HG03139 (cell line): ENCODE measurements around the gene ALG14.

ENCODE experiments used
- ATAC-seq: cut with Tn5 transposase; IDR thresholded peaks from one replicate; pipeline ENCODE4 v1.9.1; 2021; ENCODE audit not compliant: unreplicated experiment

Gene ALG14

DNA sequence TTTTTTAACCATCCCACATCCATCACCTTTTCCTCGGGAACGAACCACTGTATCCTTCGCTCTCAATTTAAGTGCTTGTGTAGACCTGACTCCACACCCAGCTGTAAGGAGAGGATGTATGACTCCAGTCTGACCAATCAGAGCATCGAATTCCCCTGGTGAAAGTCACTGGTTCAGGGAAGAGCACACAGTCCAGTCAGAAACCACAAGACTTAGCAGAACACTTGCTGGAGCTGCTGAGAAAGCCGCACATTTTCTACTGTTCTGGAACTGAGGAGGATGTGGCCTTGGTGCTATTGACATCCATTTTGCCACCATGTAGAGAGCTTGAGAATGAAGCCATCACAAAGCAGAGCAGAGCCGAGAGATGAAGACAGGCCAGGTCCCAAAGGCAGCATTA, 86.0 kb downstream of the ALG14 start:
- no peak for ATAC-seq

DNA sequence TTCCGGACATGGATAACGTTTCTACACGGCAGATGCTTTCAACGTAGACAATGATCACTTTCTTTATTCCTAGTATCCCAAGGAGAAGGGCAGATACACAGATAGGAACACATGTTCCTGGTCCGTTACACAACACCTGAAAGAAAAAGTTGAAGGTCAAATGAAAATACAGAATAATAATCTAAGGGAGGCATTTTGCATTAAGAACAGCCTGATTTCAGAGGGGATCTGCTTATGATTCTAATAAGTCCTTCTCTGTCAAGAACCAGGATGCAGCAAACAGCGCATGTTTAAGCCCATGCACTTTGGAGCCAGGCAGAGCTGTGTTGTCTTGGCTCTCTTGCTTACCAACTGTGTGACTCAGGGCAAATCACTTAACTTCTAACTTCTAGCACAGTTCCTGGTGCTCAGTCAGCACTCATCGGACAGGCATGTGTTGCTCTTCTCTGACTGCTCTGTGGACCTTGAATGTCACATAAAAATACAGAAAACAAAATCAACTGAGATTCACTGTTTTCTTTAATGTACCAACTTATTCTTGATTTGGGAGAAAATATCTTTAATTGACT, 89.5 kb downstream of the ALG14 start:
- ATAC-seq, result no peak

DNA sequence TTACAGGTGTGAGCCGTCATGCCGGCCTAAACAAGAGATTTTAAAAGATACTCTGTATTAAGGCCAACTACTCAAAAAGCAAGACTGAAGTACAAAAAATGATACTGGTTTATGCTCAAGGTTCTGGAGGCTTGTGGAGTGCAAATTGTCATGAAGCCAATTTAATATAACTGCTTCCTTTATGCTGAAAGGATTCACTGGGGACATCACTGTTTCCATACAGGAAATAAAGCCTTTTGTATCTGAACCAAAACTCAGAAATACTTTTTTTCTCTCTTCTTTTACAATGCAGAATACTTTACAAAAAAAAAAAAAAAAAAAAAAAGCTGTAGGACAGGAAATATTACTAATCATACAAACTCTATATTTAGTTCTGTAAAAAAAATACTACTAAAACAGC, 90.4 kb downstream of the ALG14 start:
- ATAC-seq, result no peak

DNA sequence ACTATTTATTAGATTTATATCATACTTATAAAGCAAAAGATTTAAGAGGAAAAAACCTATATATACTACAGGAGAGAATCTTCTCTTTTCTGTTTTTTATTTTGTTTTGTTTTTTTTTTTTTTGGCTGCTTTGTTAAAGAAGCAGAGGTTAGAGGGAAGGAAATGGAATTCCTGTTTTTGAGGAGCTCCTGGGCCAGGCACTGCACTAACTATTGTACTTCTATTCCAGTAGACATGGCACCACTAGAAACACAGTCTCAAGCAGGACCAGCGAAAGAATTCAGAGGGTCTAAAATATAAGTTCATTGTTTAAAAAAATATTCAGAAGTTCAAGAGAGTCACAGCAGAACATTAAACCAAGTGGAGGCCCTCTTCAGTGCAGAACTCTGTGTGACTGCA, 91.2 kb downstream of the ALG14 start:
- no peak for ATAC-seq

DNA sequence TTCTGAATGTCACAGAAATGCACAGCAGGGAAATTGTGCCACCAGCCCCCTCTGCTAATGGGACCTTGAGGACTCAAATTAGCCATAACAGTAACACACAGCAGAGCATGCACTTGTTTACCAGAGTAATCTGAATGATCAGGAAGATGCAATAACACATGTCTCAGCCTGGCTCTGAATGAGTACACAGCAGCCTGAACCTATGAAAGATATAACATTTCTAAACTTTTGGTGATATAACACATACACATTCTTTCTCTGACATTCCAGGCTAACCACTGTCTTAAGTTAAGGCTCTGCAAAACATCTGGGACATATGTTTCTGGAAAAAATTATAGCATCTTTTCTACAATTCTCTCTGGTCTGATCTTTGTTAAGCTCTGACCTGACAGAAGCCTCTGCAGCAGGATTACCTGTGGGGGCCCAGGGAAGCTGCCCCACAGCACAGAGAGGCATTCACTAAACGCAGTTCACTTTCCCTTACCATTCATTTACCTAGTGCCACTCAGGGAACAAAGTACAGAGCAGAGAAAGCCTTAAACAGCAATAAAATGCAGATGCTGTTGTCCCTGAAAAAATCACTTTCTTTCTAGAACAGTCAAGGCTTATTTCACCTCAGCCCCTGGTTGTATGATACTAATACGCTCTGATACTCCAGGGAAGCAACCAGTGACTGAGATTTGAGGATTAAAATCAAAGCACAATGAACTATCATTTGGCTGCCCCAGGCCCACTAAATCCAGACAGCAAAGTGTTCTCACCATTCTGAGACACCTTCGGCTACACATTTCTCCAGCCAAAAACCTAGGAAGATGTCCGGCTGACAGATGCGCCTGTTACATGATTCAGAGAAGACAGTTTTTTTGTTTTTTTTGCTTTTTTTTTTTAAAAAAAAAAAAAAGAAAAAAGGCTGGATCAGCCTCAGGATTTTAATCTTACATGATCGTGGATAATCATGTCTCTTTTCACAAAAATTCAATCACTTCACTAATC, 91.9 kb downstream of the ALG14 start:
- no peak for ATAC-seq

DNA sequence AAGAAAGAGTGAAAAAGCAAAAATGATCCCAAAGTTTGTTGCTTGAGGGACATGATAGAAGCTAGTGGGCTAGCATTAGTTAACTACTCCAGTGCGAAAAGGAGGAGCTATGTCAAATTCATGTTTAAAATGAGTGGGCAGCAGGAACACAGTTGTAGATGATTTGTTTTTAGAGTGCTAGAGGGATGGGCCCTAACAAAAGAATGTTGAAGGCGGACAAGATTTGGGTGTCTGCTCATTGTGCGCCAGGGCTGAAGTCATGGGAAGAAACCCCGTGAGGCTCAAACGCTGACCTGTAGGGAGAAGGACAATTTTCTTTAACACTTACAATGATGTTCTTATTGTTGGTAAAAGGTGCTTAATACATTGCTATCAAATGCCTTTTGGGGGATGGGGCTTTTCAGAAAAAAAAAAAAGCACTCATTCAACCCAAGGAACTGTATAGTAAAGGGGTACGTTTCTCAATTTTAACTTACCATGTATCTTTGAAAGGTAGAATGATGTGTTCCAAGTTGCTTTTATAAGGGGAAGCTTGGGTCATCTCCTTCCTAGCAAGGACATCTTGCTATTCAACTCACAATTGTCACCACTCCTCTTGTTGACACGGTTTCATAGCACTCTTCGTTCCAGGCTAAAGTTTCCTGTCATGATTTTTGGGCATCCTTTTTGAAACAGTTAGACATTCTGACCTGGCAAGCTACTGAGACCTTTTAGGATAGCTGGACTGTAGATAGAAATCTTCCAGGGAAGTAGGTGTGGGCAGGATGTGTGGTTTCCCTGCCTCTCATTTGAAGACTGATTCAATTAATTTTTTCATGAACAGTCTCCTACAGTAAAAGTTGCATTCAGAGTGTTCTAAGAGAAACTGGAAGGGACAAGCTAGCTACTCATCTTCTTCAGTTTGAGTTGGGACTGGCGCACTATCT, 92.8 kb downstream of the ALG14 start:
- no peak for ATAC-seq

DNA sequence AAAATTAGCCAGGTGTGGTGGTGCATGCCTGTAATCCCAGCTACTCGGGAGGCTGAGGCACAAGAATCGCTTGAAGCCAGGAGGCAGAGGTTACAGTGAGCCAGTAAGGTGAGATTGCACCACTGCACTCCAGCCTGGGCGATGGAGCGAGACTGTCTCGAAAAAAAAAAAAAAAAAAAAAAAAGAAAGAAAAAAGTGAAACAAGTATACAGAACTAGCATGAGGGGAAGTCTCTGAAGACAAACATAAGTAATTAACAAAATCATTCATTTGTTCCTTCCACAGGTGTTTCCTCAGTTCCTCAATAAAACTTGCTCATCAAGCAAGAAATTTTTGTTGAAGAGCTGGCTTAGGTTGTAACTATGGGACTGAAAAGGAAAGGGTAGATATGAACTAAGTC, 93.6 kb downstream of the ALG14 start:
- no peak for ATAC-seq

DNA sequence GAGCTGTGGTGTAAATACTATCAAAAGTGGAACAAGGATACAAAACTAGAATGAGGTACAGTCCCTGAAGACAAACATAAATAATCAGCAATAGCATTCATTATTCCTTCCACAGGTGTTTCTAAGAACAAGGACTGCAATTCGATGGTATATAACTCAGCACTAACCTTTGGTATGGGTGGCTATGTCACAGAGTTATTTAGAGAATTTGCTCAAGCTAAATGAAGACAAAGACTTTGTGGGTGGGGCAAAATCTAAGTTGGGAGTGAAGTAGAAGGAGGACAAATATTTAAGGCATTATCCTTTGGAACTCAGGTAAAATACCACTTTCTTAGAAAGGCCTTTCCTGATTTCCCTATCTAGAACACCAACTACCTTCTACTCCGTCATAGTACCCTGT, 94.3 kb downstream of the ALG14 start:
- ATAC-seq, result no peak

DNA sequence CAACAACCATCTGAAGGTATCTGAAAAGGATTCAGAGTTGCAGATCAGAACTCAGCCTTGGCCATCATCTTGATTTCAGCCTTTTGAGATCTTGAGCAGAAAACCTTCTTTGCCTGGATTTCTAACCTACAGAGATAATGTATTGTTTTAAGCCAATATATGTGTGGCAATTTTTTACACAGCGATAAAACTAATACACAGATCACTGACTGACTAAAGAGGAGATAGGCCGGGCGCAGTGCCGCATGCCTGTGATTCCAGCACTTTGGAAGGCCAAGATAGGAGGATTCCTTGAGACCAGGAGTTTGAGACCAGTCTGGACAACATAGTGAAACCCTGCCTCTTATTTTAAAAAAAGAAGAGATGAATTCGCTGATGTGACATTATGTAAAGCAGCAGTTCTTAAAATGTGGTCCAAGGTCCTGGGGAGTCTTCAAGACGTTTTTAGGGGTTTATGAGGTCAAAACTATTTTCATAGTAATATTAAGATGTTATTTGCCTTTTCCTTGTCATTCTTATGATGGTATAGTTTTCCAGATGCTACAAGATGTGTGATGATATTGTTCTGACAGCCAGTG, 95.7 kb downstream of the ALG14 start:
- no peak for ATAC-seq

DNA sequence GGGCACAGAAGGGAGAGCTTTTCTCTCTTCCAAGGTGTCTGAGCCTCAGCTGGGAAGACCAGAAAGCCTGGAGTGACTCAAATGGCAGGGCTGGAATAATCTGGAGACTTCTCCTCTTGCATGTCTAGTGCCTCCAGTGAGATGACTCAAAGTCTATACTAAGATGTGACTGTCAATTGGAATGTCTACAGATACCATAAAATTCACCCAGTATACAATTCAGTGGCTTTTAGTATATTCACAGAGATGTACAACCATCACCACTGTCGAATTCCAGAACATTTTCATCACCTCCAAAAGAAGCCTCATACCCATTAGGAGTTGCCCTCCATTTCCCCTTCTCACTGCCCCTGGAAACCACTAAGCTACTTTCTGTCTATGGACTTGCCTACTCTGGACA, 97.9 kb downstream of the ALG14 start:
- no peak for ATAC-seq

DNA sequence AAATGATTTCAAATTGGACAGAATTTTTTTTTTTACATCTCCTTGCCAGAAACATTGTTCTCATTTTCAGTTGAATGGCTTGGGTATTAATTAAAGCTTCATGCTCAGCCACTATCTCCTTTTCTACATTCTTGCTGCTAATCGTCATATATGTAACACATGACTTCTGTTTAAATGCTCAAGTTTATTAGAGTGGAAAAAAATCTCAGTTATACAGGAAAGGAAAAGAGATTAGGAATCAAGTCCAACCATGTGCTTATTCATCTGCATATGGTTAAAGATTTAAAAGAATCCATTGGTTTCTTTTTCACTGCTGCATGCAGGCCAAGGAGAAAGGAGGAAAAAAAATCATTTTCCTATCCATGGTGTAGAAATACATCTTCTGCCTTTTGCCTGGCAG, 98.5 kb downstream of the ALG14 start:
- no peak for ATAC-seq

DNA sequence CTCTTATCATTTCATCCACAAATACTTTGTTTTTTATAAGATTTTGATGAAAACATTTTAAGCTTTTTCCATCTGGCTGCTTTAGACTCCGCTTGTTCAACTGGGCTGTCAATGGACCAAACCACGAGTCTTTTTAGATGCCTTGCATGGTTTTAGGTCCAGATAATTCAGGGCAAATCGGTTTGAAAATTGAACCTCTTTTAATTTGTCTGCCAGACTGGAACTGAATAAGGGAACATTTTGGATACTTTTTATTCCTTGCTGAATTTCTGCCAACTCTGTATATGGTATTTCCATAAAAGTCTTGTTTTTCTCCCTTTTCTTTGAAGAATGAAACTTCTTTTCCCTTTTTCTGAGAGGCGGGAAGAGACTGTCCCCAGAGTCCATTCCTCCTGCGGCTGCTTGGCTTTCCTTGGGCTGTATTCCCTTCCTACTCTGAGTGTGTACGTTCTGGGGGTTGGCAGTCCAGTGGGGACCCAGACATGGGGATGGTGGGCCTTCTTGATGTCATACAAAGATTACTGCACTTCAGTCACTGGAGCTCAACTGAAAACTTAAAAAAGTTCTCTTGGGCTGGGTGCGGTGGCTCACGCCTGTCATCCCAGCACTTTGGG, 99.3 kb downstream of the ALG14 start:
- no peak for ATAC-seq

DNA sequence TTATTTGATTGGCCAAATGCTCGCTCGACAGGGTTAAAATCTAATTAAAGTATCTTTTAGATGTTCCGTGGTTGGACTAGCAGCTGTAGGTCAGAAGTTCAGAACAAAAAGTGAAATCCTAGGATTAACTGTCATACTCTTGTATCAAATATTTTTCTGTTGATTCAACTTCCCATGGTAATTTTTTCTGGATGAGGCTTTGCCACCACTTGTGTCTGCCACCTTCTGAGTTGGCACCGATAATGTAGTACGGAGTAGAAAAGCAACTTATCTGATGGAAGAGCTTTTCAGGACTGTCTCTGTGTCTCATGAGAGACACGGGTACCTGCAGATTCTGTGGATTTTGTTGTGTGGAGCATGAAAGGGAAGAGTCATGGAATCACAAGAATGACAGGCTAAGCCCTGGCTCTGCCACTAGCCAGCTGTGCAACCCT, 101.2 kb downstream of the ALG14 start:
- no peak for ATAC-seq

DNA sequence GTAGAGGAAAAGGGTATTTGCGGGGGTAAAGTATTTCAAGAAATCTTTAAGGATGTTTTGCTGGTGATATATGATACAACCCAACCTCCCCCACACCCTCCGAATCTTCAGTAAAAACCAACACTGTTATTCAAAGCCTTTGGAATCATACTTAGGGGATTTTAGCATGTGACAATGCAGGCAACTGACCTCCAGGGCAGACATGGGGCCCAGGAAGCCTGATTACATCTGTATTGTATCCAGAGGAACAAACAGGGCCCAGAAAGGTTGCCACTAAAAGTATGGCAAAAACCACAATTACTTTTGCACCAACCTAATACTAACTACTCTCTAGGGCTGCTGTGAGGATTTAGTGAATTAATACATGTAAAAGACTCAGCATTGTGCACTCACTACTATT, 102.0 kb downstream of the ALG14 start:
- ATAC-seq, result no peak

DNA sequence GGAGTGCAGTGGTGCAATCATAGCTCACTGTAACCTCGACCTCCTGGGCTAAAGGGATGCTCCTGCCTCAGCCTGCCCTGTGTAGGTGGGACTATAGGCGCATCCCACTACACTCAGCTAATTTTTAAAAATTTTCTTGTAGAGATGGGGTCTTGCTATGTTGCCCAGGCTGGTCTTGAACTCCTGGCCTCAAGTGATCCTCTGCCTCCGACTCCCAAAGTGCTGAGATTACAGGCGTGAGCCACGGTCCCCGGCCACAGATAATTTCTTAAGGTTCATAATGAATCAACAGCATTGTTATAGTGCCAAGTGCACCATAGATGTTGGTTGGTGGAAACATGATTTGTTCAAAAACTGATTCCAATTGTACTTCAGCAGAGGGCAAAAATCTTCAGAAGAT, 103.6 kb downstream of the ALG14 start:
- no peak for ATAC-seq

DNA sequence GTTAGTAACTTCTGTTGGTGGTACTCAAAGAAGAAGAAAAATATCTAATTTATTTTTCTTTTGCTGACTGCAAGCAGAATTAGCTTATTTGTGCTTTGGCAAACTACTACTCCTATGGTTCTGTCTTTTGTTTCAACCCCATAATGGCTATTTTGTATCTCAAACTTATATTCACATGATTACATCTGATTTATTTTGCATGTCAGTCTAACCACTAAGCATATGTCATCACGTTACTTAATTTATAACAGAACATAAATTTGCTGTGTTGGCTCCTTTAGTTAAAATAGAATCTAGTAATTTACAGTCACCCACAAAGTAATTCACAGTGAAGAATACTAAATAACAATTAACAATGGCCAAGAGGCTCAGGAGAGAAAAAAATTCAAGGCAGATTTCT, 106.7 kb downstream of the ALG14 start:
- ATAC-seq, result no peak

DNA sequence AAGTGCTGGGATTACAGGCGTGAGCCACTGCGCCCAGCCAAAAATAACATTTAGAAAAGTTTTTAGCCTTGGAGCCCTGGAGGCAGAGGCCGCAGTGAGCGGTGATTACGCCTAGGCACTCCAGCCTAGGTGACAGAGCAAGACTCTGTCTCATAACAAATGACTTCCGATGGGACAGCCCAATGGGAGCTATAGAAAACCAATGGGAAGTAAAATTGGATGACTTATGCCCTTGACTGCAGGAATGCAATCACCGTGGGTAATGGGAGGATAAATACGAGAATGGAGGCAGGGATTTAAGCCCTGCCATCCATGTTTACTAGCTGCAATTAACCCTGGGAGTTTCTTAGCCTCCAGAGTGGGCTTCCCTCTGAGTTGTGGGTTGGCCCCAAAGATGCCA, 108.9 kb downstream of the ALG14 start:
- no peak for ATAC-seq

DNA sequence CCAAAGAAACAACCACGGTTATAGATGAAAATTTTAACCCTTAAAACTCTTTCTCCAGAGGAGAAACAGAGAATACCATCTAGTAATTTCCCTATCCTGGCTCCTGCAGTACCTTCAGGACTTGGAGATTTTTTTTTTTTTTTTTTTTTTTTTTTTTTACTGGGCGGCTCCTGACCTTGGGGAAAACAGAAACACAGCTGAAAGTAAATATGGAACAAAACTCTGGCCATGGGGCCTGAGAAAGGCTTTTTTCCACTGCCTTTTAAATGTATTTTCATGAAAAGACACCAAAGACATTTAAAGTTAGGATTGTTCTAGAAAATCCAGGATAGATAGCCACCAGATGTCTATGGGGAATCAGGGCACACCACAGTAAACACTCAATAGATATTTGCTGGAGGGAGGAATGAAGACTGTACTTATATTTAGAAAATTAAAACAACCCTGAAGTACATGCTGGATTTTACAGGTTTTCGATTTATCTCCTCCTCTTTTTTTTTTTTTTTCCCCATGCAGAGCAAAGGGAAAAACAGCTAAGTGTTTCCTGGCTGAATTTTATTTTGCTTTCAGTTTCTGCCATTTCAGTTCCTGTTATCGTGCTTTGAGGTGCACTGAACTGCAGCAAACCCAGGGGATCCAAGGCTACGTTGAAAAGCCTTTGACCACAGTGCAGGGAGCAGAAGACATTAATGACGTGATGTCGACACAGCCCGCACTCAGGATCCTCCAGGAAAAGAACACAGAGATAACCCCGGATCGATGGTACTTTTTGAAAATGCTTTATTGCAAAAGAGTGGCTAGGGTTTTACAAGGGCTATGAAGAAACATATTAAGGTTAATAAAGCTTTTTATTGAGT, 110.1 kb downstream of the ALG14 start:
- peak; percentile 87 for ATAC-seq

DNA sequence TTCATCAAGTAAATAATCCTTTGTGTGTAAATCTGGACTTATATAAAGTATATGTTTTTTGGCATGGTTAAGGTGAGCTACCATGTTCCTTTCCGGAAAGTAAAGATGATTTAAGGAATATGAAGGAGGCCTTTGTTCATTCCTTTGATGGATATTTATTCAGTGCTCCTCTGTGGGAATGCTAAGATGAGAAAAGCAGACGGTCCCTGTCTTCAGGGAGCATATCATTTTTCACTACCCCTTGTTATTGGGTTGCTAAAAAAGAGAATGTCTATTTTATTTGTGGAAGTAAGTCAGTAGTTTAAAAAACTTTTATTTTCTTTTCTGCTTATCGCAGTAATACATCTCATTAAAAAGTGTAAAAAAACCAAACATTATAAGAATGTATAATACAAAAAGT, 110.8 kb downstream of the ALG14 start:
- ATAC-seq, result no peak

DNA sequence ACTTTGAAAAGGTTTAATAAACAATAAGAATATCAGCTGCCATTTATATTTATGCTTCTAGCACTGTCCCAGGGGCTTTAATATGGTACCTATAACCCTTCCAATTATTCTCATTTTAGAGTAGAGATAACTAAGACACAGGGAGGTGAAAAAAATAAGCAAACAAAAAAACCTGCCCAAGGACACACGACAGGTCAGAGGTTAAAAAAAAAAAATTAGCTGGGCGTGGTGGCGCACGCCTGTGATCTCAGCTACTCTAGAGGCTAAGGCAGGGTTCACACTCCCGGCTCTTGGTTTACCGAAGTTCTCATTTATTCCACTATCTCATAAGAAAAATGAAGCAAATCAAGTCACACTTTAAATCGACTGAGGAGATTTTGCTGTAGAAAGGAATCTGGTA, 111.2 kb downstream of the ALG14 start:
- ATAC-seq, result no peak
